Caco-2 (cell line): ENCODE results near the gene CACNG4. TPM values are rescaled to one million over a fixed set of nuclear protein-coding genes. Genes with fewer than 3 reads are reported as not detected.

Source experiments
- BruUV-seq: library from RNA; stranded (reverse); fragments of 400-500 nt; replicated peaks from 2 replicates; lab custom pipeline; 2021; lab: Mats Ljungman, UMichigan
- CTCF ChIA-PET: fragments of 300-600 bp; sonication (Branson Sonifier 250); formaldehyde crosslinking; loops from one replicate; lab custom pipeline; 2022; ENCODE audit warnings: antibody characterized with exemption; lab: Charles Lee
- POLR2A ChIA-PET: fragments of 300-600 bp; sonication (Branson Sonifier 250); formaldehyde crosslinking; loops from one replicate; lab custom pipeline; 2022; ENCODE audit warnings: antibody characterized with exemption; lab: Charles Lee
- DNase-seq, 2 experiments: peaks; one replicate each; pipeline versions ENCODE4 v3.0.0 to v3.0.0-alpha.2; 2020 to 2022
- H3K27me3 ChIP-seq: replicated peaks from 2 replicates; pipeline ENCODE4 v1.6.0; 2011; ENCODE audit warnings: low read length; ENCODE audit not compliant: control insufficient read depth, insufficient read depth
- H3K36me3 ChIP-seq: 2 replicates; pipeline ENCODE4 v1.5.1; 2011; ENCODE audit warnings: low read length; ENCODE audit not compliant: control insufficient read depth, insufficient read depth
- H3K4me1 ChIP-seq: fragments of 250-450 bp; sonication (Bioruptor Pico); 2 replicates; pipeline ENCODE4 v1.5.1; 2020; ENCODE audit warnings: mild to moderate bottlenecking
- H3K4me3 ChIP-seq: 2 replicates; pipeline ENCODE4 v1.5.1; 2011; ENCODE audit warnings: low read depth, mild to moderate bottlenecking, control low read depth, low read length
- H3K9me3 ChIP-seq: fragments of 250-450 bp; sonication (Bioruptor Pico); 2 replicates; pipeline ENCODE4 v1.5.1; 2020; ENCODE audit warnings: mild to moderate bottlenecking, moderate library complexity
- H3K27ac Mint-ChIP-seq: one replicate; pipeline ENCODE4 v1.8.0; 2022; ENCODE audit warnings: mixed read lengths; ENCODE audit not compliant: unreplicated experiment
- H3K27me3 Mint-ChIP-seq: one replicate; pipeline ENCODE4 v1.8.0; 2022; ENCODE audit warnings: mixed read lengths; ENCODE audit not compliant: insufficient read depth, unreplicated experiment
- H3K36me3 Mint-ChIP-seq: one replicate; pipeline ENCODE4 v1.8.0; 2022; ENCODE audit warnings: mild to moderate bottlenecking, mixed read lengths; ENCODE audit not compliant: insufficient read depth, unreplicated experiment
- H3K4me1 Mint-ChIP-seq: one replicate; pipeline ENCODE4 v1.8.0; 2022; ENCODE audit warnings: low read depth, mixed read lengths; ENCODE audit not compliant: unreplicated experiment
- H3K4me3 Mint-ChIP-seq: one replicate; pipeline ENCODE4 v1.8.0; 2022; ENCODE audit warnings: mild to moderate bottlenecking, moderate library complexity, mixed read lengths; ENCODE audit not compliant: unreplicated experiment
- H3K9me3 Mint-ChIP-seq: one replicate; pipeline ENCODE4 v1.8.0; 2022; ENCODE audit warnings: mixed read lengths; ENCODE audit not compliant: unreplicated experiment
- intact Hi-C: fragments of 100-400 bp; cut with micrococcal nuclease; formaldehyde crosslinking; loops from one replicate; pipeline ENCODE4 v1.10.0; 2022; ENCODE audit not compliant: unreplicated experiment
- total RNA-seq: library from RNA; stranded (reverse); gene quantifications from 2 replicates; pipeline ENCODE4 v1.2.3, GENCODE V29; 2022
- TF ChIP-seq, protein P1 (sequence below), 2 experiments: fragments of 200-600 bp in 1 of 2; IDR thresholded peaks; 1 replicate in 1 of 2; 2 replicates in 1 of 2; pipeline versions ENCODE4 v1.5.1 to v1.8.0; 2011 to 2022; ENCODE audit warnings: antibody characterized with exemption in 1 of 2, control low read depth in 1 of 2, inconsistent platforms in 1 of 2, low read depth in 1 of 2, low read length in 1 of 2, mild to moderate bottlenecking in 1 of 2, moderate library complexity in 1 of 2; ENCODE audit not compliant: insufficient read depth in 1 of 2, severe bottlenecking in 1 of 2, unreplicated experiment in 1 of 2

The CACNG4 gene
- total RNA-seq, 1 experiment from 2014 or later, result 12.8 TPM

DNA sequence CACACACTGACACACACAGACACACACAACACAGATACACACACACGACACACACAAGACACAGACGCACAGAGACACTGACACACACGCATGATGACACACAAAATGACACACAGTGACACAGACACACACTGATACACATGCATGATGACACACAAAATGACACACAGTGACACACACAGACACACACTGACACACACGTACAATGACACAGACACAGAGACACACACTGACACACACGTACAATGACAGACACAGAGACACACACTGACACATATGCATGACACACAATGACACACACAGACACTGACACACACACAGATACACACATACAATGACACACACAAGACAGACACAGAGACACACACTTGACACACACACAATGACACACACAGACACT lies 90.1 kb downstream of the CACNG4 start:
- CTCF ChIA-PET, result no interaction called here
- no peak for DNase-seq
- intact Hi-C loops, result no loop called here

DNA sequence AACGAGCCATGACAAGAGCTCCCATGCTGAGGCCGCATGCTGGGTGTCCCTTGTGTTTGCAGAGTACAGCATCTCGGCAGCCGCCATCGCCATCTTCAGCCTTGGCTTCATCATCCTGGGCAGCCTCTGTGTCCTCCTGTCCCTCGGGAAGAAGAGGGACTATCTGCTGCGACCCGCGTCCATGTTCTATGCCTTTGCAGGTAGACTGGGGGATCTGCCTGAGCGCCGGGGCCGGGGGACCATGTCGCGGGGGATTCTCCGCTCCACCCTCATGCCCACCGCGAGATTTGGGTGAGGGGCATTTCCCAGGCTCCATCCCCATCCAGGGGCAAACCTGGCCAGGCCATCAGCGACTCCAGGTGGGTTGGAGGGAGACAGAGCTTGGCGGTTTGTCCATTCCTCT lies 90.5 kb downstream of the CACNG4 start:
- H3K9me3 Mint-ChIP-seq, result no peaks in the 10 kb centered on the region
- H3K36me3 ChIP-seq, result no peaks in the 10 kb centered on the region
- POLR2A ChIA-PET, result no interaction called here
- H3K27ac Mint-ChIP-seq, result no peak overlapping the region
- no peak overlapping the region for H3K4me3 ChIP-seq
- H3K4me3 Mint-ChIP-seq, result no peak overlapping the region
- TF ChIP-seq, protein P1, sequence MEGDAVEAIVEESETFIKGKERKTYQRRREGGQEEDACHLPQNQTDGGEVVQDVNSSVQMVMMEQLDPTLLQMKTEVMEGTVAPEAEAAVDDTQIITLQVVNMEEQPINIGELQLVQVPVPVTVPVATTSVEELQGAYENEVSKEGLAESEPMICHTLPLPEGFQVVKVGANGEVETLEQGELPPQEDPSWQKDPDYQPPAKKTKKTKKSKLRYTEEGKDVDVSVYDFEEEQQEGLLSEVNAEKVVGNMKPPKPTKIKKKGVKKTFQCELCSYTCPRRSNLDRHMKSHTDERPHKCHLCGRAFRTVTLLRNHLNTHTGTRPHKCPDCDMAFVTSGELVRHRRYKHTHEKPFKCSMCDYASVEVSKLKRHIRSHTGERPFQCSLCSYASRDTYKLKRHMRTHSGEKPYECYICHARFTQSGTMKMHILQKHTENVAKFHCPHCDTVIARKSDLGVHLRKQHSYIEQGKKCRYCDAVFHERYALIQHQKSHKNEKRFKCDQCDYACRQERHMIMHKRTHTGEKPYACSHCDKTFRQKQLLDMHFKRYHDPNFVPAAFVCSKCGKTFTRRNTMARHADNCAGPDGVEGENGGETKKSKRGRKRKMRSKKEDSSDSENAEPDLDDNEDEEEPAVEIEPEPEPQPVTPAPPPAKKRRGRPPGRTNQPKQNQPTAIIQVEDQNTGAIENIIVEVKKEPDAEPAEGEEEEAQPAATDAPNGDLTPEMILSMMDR (IDR thresholded peaks at IDR 0.05; ENCODE audit: insufficient read depth in 1 of 2, low read depth in 1 of 2, low read length in 1 of 2, severe bottlenecking in 1 of 2, unreplicated experiment in 1 of 2), result no peak
- CTCF ChIA-PET, result no interaction called here
- no peaks in the 10 kb centered on the region for H3K36me3 Mint-ChIP-seq
- intact Hi-C loops, result no loop called here
- H3K27me3 Mint-ChIP-seq, result no peaks in the 10 kb centered on the region
- no peaks in the 10 kb centered on the region for H3K4me1 ChIP-seq
- BruUV-seq, result no TSS peak
- peaks cover 5% of the 10 kb centered on the region; the same call in 1 of the 2 replicates for H3K9me3 ChIP-seq
- no peaks in the 10 kb centered on the region for H3K4me1 Mint-ChIP-seq
- no peaks in the 10 kb centered on the region for H3K27me3 ChIP-seq
- DNase-seq, result peak in 1 of 2 experiments; percentile 26

More for the DNA sequence above, 90.1 kb downstream of the CACNG4 start:
- no peaks in the 10 kb centered on the region for H3K4me1 ChIP-seq
- H3K27ac Mint-ChIP-seq, result no peak overlapping the region
- peaks cover 9% of the 10 kb centered on the region for H3K9me3 ChIP-seq
- no peaks in the 10 kb centered on the region for H3K27me3 ChIP-seq
- H3K4me3 Mint-ChIP-seq, result no peak overlapping the region
- H3K4me3 ChIP-seq, result no peak overlapping the region
- POLR2A ChIA-PET, result no interaction called here
- TF ChIP-seq, protein P1 (IDR thresholded peaks at IDR 0.05; ENCODE audit: insufficient read depth in 1 of 2, low read depth in 1 of 2, low read length in 1 of 2, severe bottlenecking in 1 of 2, unreplicated experiment in 1 of 2), result no peak
- no peaks in the 10 kb centered on the region for H3K9me3 Mint-ChIP-seq
- no peaks in the 10 kb centered on the region for H3K36me3 ChIP-seq
- no peaks in the 10 kb centered on the region for H3K4me1 Mint-ChIP-seq
- BruUV-seq, result no TSS peak
- no peaks in the 10 kb centered on the region for H3K36me3 Mint-ChIP-seq
- no peaks in the 10 kb centered on the region for H3K27me3 Mint-ChIP-seq

DNA sequence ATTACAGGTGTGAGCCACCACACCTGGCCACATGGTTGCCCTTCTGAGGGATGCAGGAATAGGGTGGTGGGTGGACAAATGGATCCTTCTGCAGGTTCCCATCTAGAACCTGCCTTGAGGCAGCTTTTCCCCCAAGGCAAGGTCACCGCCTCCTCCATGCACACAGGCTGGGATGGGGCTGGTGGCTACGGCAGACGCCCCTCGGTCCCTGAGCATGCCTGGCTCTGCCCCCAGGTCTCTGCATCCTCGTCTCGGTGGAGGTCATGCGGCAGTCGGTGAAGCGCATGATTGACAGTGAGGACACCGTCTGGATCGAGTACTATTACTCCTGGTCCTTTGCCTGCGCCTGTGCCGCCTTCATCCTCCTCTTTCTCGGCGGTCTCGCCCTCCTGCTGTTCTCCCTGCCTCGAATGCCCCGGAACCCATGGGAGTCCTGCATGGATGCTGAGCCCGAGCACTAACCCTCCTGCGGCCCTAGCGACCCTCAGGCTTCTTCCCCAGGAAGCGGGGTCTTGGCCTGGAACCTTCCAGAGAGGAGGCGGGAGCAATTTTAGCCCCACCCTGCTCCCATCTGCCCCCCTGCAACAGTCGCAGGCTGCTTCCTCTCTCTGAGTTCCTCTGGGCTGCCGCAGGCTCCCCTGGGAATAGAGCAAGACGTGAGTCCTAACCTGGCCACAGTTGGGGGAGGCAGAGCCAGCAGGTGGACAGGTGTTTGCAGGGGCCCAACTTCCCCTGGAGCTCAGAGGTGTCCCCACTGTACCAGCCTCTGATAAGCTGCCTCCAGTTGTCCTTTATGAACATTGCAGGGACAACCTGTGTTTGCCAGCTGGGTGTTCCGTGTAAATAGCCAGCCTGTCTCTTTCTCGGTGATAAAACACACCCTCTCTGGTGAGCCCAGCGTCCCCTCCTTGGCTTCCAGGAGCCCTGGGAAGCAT lies 91.6 kb downstream of the CACNG4 start:
- H3K4me3 ChIP-seq, result no peak overlapping the region
- intact Hi-C loops, result no loop called here
- Mint-ChIP-seq H3K4me3 (no peak overlapping the region), H3K9me3 (no peaks in the 10 kb centered on the region), H3K27ac (peak overlapping the region; percentile 51), H3K4me1 (no peaks in the 10 kb centered on the region), H3K27me3 (no peaks in the 10 kb centered on the region), H3K36me3 (peaks cover 7% of the 10 kb centered on the region)
- DNase-seq, result peak; percentile 21 to 37
- H3K36me3 ChIP-seq, result no peaks in the 10 kb centered on the region
- H3K9me3 ChIP-seq, result no peaks in the 10 kb centered on the region
- H3K4me1 ChIP-seq, result no peaks in the 10 kb centered on the region
- BruUV-seq, result no TSS peak
- CTCF ChIA-PET, result no interaction called here
- TF ChIP-seq, protein P1 (IDR thresholded peaks at IDR 0.05; ENCODE audit: insufficient read depth in 1 of 2, low read depth in 1 of 2, low read length in 1 of 2, severe bottlenecking in 1 of 2, unreplicated experiment in 1 of 2), result no peak
- H3K27me3 ChIP-seq, result no peaks in the 10 kb centered on the region
- POLR2A ChIA-PET, result no interaction called here
